ENCODE data around the gene RPP21. TPM values are rescaled to one million over a fixed set of nuclear protein-coding genes. Genes with fewer than 3 reads are reported as not detected.

The RPP21 gene
- polyA plus RNA-seq, 1 donor, result 23.3 TPM

DNA sequence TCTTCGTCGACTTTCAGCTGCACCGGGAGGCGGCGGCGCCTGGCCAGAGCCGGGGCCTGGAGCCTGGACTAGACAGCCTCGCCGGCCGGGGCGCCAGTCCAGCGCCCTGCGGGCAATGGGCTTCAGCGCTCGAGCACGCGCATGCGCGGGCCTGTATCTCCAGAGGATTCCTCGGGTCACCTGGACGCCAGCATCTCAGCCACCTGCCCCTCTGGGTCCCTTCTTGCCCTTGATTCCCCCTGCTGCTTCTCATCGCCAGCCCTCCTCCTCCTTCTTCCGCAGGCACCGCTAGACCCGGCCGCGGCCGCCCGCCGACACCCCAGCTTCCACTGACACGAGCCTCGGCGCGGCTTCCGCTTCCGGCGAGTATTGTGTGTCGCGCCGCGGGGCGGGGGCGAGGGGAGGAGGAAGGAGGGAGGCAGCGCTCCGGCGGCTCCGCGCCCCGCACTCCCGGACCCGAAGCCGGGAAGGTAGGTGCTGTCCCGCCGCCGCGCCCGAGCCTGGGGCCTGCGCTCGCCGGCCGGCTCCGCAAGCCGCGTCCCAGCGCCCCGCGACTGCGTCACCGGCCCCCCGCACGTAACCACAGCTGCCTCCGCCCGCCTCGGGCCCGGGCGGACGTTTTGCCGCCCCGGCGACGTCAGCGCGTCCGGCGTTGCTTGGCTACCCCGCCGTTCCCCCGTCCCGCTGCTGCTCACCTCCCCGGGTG, 18.3 kb upstream of the RPP21 start, which contains the start of gene TRIM39:
TRIM39 (plus strand) TSS at position 402 of the 706 bp plus-strand sequence. CDS start 2,391 bp downstream, outside the sequence.
- DNase-seq, result peak; percentile 76

DNA sequence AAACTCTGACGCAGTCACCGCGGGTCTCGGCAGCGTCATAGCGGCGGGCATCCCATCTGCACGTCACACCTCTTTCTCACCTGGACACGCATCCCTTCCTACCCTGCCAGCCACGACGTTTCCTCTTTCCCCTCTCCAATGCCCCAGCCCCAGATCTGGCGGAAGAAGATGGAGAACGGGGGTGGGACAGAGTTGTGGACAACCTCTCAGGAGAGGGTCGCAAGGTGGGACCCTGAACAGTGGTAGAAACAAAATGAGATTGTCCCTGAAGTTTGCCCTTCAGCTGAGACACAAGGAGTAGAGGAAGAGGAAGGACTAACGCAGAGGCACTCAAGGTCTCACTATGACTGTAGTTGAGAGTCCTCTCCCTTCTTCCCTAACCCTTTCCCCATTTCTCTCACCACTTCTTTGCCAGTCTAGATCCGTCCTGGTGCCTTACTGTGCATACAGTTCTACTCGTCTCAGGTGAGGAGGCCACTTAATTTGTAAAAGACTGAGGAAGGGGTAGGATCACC, 17.7 kb upstream of the RPP21 start:
- peak; percentile 50 for DNase-seq

GRCh38 chr6:30328397-30328796, 16.6 kb upstream of the RPP21 start:
- DNase-seq, result no peak

DNA sequence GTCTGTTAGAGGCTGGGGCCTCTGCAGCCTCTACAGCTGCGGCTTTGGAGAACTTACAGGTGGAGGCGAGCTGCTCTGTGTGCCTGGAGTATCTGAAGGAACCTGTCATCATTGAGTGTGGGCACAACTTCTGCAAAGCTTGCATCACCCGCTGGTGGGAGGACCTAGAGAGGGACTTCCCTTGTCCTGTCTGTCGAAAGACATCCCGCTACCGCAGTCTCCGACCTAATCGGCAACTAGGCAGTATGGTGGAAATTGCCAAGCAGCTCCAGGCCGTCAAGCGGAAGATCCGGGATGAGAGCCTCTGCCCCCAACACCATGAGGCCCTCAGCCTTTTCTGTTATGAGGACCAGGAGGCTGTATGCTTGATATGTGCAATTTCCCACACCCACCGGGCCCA, 15.6 kb upstream of the RPP21 start:
- no peak for DNase-seq

GRCh38 chr6:30331981-30332380, 13.0 kb upstream of the RPP21 start:
- DNase-seq, result no peak

- no peak for DNase-seq
These were observed 10.7 kb upstream of the RPP21 start for GRCh38 chr6:30334075-30334783.

DNA sequence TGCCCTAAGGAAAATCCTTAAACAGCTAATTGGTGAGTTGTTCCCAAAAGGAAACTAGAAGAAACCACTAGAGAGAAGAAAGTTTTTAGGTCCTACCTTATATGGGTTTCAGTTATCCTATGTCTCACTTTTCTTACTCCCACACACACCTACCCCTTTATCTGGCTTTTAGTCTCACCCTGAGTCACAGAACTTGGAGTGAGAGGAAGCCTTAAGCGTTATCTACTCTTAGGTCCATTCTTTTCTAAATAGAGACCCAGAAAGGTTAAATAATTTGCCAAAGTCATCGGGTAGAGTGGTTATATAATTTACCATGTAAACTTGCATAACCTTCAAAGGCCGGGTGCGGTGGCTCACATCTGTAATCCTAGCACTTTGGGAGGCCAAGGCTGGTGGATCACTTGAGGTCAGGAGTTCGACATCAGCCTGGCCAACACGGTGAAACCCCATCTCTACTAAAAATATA, 4.3 kb upstream of the RPP21 start:
- no peak for DNase-seq

DNA sequence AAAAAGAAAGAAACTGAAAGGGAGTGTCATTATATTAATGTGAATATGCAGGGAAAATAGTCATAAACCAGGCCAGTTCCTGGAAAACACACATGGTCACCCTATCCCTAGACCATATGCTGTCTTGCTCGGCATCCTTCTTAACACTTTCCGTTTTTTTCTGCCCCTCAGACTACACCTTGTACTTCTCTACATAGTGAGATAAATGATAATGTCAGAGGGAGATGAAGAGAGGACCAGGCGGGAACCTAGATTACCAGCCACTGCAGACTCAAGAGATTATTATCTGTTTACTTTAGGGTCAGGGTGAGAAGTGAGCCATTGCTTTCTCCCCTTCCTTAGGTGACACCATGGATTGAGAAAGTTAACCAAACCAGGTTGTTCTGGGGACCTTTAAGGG, 3.7 kb upstream of the RPP21 start:
- DNase-seq, result no peak

DNA sequence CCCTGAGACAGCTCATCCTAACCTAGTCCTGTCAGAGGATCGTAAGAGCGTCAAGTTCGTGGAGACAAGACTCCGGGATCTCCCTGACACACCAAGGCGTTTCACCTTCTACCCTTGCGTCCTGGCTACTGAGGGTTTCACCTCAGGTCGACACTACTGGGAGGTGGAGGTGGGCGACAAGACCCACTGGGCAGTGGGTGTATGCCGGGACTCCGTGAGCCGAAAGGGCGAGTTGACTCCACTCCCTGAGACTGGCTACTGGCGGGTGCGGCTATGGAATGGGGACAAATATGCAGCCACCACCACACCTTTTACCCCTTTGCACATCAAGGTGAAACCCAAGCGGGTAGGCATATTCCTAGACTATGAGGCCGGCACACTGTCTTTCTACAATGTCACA, 3.2 kb upstream of the RPP21 start:
- DNase-seq, result no peak

GRCh38 chr6:30344191-30344867, 627 bp upstream of the RPP21 start:
- DNase-seq, result no peak

DNA sequence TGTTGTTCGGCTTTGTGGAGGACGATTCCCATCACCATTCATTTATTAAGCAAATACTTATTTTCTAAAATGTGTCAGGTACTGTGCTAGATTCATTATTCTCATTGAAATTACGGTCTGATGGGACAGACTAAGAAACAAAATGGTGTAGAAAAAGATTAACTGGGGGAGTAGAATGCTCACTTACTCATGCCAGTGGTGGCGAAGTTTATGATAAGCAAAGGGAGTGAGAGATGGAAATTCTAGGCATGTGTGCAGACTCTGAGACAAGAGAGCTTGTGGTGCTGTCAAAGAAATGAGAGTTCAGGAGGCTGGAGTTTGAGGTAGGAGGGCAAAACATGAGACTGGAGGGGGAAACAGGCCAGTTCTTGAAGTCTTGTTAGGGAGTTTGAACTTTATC, 896 bp downstream of the RPP21 start:
- DNase-seq, result no peak

GRCh38 chr6:30348957-30349356, 4.0 kb downstream of the RPP21 start:
- DNase-seq, result no peak

GRCh38 chr6:30349421-30350177, 4.6 kb downstream of the RPP21 start:
- DNase-seq, result no peak

DNA sequence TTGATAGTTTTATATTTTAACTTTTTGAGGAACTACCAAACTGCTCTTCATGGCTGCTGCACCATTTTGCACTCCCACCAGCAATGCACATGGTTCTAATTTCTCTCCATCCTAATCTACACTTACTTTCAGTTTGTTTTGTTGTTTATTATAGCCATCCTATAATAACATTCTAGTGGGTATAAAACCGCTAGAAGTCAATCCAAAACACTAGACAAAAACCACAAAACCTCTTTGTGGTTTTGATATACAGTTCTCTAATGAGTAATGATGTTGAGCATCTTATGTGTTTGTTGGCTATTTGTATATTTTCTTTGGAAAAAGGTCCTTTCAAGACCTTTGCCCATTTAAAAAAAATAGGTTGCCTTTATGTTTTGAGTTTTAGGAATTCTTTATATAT, 5.6 kb downstream of the RPP21 start:
- no peak for DNase-seq

DNA sequence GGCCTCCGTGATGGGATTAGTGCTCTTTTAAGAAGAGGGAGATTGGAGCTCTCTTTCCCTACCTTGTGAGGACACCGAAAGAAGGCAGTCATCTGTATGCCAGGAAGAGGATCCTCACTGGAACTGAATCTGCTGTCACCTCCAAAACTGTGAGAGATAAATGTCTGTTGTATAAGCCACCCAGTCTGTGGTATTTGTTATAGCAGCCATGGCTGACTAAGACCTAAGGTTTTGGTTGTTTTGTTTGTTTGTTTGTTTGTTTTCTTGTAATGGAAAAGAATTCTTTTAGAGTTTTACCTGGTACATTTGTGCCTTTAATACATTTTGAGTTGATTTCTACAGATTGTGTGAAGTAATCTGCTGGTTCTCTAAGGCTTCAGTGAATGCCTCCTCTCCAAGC, 7.6 kb downstream of the RPP21 start:
- no peak for DNase-seq

DNA sequence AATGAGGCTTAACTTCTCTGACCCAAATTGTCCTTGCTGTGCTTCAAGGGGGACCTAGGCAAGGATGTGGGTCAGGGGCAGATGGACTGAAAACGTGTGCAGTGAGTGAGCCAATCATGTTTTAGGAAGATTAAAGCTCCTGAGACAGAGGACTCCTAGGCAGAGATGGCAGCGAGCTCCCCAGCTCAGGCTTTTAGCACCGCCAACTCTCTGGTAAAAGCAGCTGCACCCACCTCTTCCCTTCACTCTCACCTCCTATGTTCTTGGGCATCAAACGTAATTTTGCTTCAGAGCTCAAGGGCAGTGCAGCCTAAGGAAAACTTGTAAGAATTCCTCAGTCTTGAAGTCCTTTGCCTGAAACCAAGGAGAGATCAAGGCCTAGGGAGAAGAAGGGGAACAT, 10.3 kb downstream of the RPP21 start:
- DNase-seq, result no peak

- DNase-seq, result no peak
These were observed 11.6 kb downstream of the RPP21 start for GRCh38 chr6:30356536-30356935.

GRCh38 chr6:30357678-30358540, 13.0 kb downstream of the RPP21 start:
- peak; percentile 73 for DNase-seq

GRCh38 chr6:30359276-30359675, 14.3 kb downstream of the RPP21 start:
- no peak for DNase-seq

DNA sequence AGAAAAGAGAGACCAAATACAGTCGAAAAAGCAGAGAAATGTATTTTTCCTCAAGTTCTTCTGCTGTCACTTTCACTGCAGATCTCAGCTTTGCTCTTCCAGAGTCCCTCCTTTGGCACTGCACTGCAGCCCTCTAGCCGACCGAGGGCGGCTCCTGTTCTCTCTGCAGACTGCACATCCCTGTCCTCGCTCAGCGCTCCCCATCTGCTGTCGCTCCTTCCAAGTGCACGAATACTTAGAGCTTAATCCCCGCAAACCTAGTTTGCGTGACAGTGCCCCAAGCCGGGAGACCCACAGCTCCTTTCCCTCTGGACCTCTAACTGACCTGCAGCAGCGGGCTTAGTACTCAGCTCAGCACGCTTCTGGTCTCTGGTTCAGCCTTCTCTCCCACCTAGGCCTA, 15.2 kb downstream of the RPP21 start:
- DNase-seq, result no peak

DNA sequence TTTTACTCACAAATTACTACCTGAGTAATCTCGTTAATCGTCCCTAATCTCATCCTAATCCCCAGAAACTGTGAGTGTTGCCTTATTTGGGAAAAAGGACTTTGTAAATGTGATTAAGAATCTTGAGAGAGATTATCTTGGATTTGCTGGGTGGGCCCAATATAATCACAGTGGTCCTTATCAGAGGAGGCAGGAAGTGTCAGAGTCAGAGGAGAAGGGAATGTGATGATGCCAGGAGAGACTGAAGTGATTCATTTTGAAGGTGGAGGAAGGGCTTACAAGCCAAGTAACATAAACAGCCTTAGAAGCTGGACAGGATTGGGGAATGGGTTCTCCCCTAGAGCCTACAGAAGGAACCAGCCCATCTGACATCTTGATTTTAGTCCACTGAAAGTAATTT, 16.7 kb downstream of the RPP21 start:
- no peak for DNase-seq

All from left kidney (tissue), 2 donors.